NT2/D1 (cell line): ENCODE measurements around the gene RAB27B.

Experiments used
- SUZ12 ChIP-seq: IDR thresholded peaks from 2 replicates; pipeline ENCODE4 v1.6.1; 2011; ENCODE audit not compliant: insufficient read length, insufficient read depth; ENCODE audit errors: extremely low read depth
- ZNF274 ChIP-seq: IDR thresholded peaks from 2 replicates; pipeline ENCODE4 v1.6.1; 2011; ENCODE audit warnings: mild to moderate bottlenecking, low read depth, low read length

- TF ChIP-seq SUZ12 (no peak), ZNF274 (no peak)
Observed at GRCh38 chr18:54815086-54815485, 13.2 kb upstream of the RAB27B start.
